Mesenchymal stem cell (in vitro differentiated cells and primary cell): ENCODE results near the gene ZNF524.

Experiments used
- DNase-seq: peaks from one replicate; pipeline ENCODE4 v3.0.0-alpha.2; 2013
- H2AFZ ChIP-seq: one replicate; pipeline ENCODE4 v1.6.1; 2013; ENCODE audit warnings: low read depth, mild to moderate bottlenecking, control low read depth, inconsistent platforms, low read length, moderate library complexity
- H2AK5ac ChIP-seq: 2 replicates; pipeline ENCODE4 v1.6.1; 2013; ENCODE audit warnings: low read length, moderate library complexity, mild to moderate bottlenecking, inconsistent platforms; ENCODE audit not compliant: severe bottlenecking
- H2BK120ac ChIP-seq: one replicate; pipeline ENCODE4 v1.6.1; 2013; ENCODE audit warnings: low read depth, mild to moderate bottlenecking, inconsistent platforms, low read length, moderate library complexity
- H2BK12ac ChIP-seq, 2 experiments: one replicate each; pipeline ENCODE4 v1.6.1; 2013; ENCODE audit warnings: inconsistent platforms in 2 of 2, low read length in 2 of 2, mild to moderate bottlenecking in 2 of 2, moderate library complexity in 2 of 2, control low read depth in 1 of 2
- H2BK15ac ChIP-seq: one replicate; pipeline ENCODE4 v1.6.1; 2013; ENCODE audit warnings: mild to moderate bottlenecking, low read depth, inconsistent platforms; ENCODE audit not compliant: poor library complexity, severe bottlenecking
- H2BK5ac ChIP-seq: 2 replicates; pipeline ENCODE4 v1.6.1; 2013; ENCODE audit warnings: low read depth, mild to moderate bottlenecking, low read length, control low read depth, inconsistent platforms; ENCODE audit not compliant: poor library complexity, severe bottlenecking
- H3K14ac ChIP-seq, 2 experiments: one replicate each; pipeline ENCODE4 v1.6.1; 2013; ENCODE audit warnings: inconsistent platforms in 2 of 2, low read length in 2 of 2, control low read depth in 1 of 2, mild to moderate bottlenecking in 1 of 2, moderate library complexity in 1 of 2
- H3K18ac ChIP-seq, 2 experiments: one replicate each; pipeline ENCODE4 v1.6.1; 2013; ENCODE audit warnings: inconsistent platforms in 2 of 2, low read length in 2 of 2, control low read depth in 1 of 2, low read depth in 1 of 2, mild to moderate bottlenecking in 1 of 2
- H3K23ac ChIP-seq, 2 experiments: one replicate each; pipeline ENCODE4 v1.6.1; 2013; ENCODE audit warnings: inconsistent platforms in 2 of 2, low read length in 2 of 2, mild to moderate bottlenecking in 2 of 2, moderate library complexity in 2 of 2, control low read depth in 1 of 2
- H3K27ac ChIP-seq: 2 replicates; pipeline ENCODE4 v1.5.1; 2013; ENCODE audit warnings: mild to moderate bottlenecking, moderate library complexity, low read length, control low read depth, inconsistent platforms; ENCODE audit not compliant: poor library complexity, severe bottlenecking
- H3K27me3 ChIP-seq, 2 experiments: 2 replicates each; pipeline versions ENCODE4 v1.6.1 to v1.7.0; 2013; ENCODE audit warnings: low read length in 2 of 2, mild to moderate bottlenecking in 2 of 2, moderate library complexity in 2 of 2, control low read depth in 1 of 2, inconsistent platforms in 1 of 2; ENCODE audit not compliant: control insufficient read depth in 1 of 2, insufficient read depth in 1 of 2
- H3K36me3 ChIP-seq, 2 experiments: 2 replicates each; pipeline versions ENCODE4 v1.6.1 to v1.7.0; 2013; ENCODE audit warnings: low read length in 2 of 2, control low read depth in 1 of 2, inconsistent platforms in 1 of 2, low read depth in 1 of 2, mild to moderate bottlenecking in 1 of 2; ENCODE audit not compliant: insufficient read depth in 2 of 2, control insufficient read depth in 1 of 2
- H3K4ac ChIP-seq, 2 experiments: one replicate each; pipeline ENCODE4 v1.6.1; 2013; ENCODE audit warnings: inconsistent platforms in 2 of 2, low read length in 2 of 2, mild to moderate bottlenecking in 2 of 2, moderate library complexity in 2 of 2, control low read depth in 1 of 2, low read depth in 1 of 2
- H3K4me1 ChIP-seq: 2 replicates; pipeline ENCODE4 v1.6.1; 2013; ENCODE audit warnings: low read depth, low read length, control low read depth; ENCODE audit not compliant: control insufficient read depth, insufficient read depth
- H3K4me2 ChIP-seq: 2 replicates; pipeline ENCODE4 v1.6.1; 2013; ENCODE audit warnings: low read length, mild to moderate bottlenecking, inconsistent platforms; ENCODE audit not compliant: poor library complexity, severe bottlenecking
- H3K4me3 ChIP-seq, 2 experiments: 2 replicates each; pipeline versions ENCODE4 v1.5.1 to v1.7.0; 2013; ENCODE audit warnings: low read length in 2 of 2, mild to moderate bottlenecking in 2 of 2, control low read depth in 1 of 2, low read depth in 1 of 2; ENCODE audit not compliant: insufficient read depth in 1 of 2
- H3K79me1 ChIP-seq: replicated peaks from 2 replicates; pipeline ENCODE4 v1.6.1; 2013; ENCODE audit warnings: mild to moderate bottlenecking, control low read depth, low read length, inconsistent platforms; ENCODE audit not compliant: poor library complexity, severe bottlenecking
- H3K9ac ChIP-seq: 2 replicates; pipeline ENCODE4 v1.7.0; 2013; ENCODE audit warnings: mild to moderate bottlenecking, low read length, moderate library complexity
- H3K9me3 ChIP-seq: 2 replicates; pipeline ENCODE4 v1.7.0; 2013; ENCODE audit warnings: mild to moderate bottlenecking, low read length; ENCODE audit not compliant: control insufficient read depth
- H4K8ac ChIP-seq: one replicate; pipeline ENCODE4 v1.6.1; 2013; ENCODE audit warnings: inconsistent platforms, mild to moderate bottlenecking, low read length, moderate library complexity
- H4K91ac ChIP-seq: one replicate; pipeline ENCODE4 v1.6.1; 2013; ENCODE audit warnings: mild to moderate bottlenecking, low read length, inconsistent platforms
- WGBS: methylation state at CpG from one replicate; pipeline ENCODE4 v1.1.7; 2013; ENCODE audit warnings: mixed read lengths; 5-methylcytosine and 5-hydroxymethylcytosine counted together

The ZNF524 gene

DNA sequence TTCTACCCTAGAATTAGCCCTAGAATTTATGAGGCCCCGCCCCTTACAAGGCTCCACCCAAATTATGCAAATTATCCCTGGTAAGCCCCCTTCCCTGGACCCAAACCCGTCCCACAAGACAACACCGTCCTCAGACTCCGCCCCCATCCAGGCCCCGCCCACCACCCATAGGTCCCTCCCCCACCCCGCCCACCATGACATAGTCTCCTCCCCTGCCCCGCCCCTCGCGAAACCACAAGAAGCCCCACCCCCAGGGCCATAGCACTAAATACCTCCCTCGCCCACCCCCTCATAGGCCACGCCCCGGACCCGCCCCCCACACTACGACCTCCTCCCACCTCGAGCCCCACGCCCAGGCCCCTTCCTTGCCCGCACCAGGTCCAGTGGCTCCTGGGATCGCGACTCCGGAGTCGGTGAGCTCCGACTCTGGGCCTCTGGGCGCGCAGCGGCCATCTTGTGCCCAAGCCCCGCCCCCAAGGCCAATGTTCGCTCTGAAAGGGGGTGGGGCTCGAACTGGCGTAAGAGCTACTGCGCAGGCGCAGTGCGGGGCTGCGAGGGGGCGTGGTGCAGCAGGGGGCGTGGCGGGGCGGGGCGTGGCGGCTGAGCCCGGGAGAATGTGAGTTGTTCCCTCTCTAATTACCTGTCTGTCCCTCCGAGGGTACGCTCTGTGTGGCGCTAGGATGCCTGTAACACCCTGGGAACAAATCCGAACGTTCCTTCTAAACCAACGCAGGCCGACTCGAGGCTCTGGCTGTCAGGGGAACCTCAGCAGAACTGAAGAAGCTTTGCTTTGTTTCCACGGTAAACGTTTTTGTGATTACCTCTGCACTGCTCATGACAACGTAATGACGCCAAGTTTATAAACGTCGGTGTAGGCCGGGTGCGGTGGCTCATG lies 24.3 kb downstream of the ZNF524 start, which contains the start of gene ZNF784:
ZNF784 (minus strand) TSS at position 458 of the 895 bp plus-strand sequence; CDS start at position 453, 5 bp downstream.
- no peaks in the 10 kb centered on the region for H3K27me3 ChIP-seq
- peak; percentile 90 for DNase-seq
- H2BK15ac ChIP-seq: no peak within 1 kb of the TSS
- H3K9ac ChIP-seq: peak within 1 kb of the TSS; percentile 89
- H2BK5ac ChIP-seq: no peak within 1 kb of the TSS
- peak within 1 kb of the TSS; percentile 91 for H3K27ac ChIP-seq
- H3K4me2 ChIP-seq: peak within 1 kb of the TSS; percentile 74
- peak within 1 kb of the TSS; percentile 96 for H4K91ac ChIP-seq
- WGBS: 2% methylated on average over 53 of the region's 56 CpGs
- peak within 1 kb of the TSS in 1 of 2 experiments; percentile 26 for H3K14ac ChIP-seq
- H3K18ac ChIP-seq: peak within 1 kb of the TSS; percentile 78 to 97
- peak within 1 kb of the TSS in 1 of 2 experiments; percentile 88 for H3K4ac ChIP-seq
- H3K4me3 ChIP-seq: peak within 1 kb of the TSS; percentile 83 to 91
- no peak within 1 kb of the TSS for H3K23ac ChIP-seq
- no peak within 1 kb of the TSS for H2BK12ac ChIP-seq
- H2AFZ ChIP-seq: peak within 1 kb of the TSS; percentile 96
- H3K36me3 ChIP-seq: peaks cover 8 to 27% of the 10 kb centered on the region in 2 experiments
- peaks cover 17% of the 10 kb centered on the region for H3K79me1 ChIP-seq
- H3K9me3 ChIP-seq: no peaks in the 10 kb centered on the region
- peaks cover 7% of the 10 kb centered on the region for H3K4me1 ChIP-seq
- H2BK120ac ChIP-seq: peak within 1 kb of the TSS; percentile 97
- peak within 1 kb of the TSS; percentile 96 for H4K8ac ChIP-seq
- H2AK5ac ChIP-seq: peak within 1 kb of the TSS; percentile 43

- H2BK12ac ChIP-seq: no peak overlapping the region
- no peak overlapping the region for H2BK5ac ChIP-seq
- no peak overlapping the region for H3K23ac ChIP-seq
- H3K79me1 ChIP-seq: peaks cover 17% of the 10 kb centered on the region
- DNase-seq: no peak
- H3K27ac ChIP-seq: no peak overlapping the region
- peak overlapping the region; percentile 50 to 91 for H3K4me3 ChIP-seq
- H4K91ac ChIP-seq: no peak overlapping the region
- peak overlapping the region; percentile 96 for H2AFZ ChIP-seq
- H3K18ac ChIP-seq: no peak overlapping the region
- H4K8ac ChIP-seq: no peak overlapping the region
- H3K14ac ChIP-seq: peak overlapping the region in 1 of 2 experiments; percentile 26
- H2BK120ac ChIP-seq: no peak overlapping the region
- H3K27me3 ChIP-seq: no peaks in the 10 kb centered on the region
- H2AK5ac ChIP-seq: no peak overlapping the region
- H3K4ac ChIP-seq: no peak overlapping the region
- WGBS: 68% methylated on average over 11 of the region's 11 CpGs
- peak overlapping the region; percentile 89 for H3K9ac ChIP-seq
- peaks cover 7% of the 10 kb centered on the region for H3K4me1 ChIP-seq
- H3K4me2 ChIP-seq: peak overlapping the region; percentile 74
- H3K36me3 ChIP-seq: peaks cover 8 to 27% of the 10 kb centered on the region in 2 experiments
- H2BK15ac ChIP-seq: no peak overlapping the region
- no peaks in the 10 kb centered on the region for H3K9me3 ChIP-seq
Measured at GRCh38 chr19:55625004-55625326, 24.9 kb downstream of the ZNF524 start.

DNA sequence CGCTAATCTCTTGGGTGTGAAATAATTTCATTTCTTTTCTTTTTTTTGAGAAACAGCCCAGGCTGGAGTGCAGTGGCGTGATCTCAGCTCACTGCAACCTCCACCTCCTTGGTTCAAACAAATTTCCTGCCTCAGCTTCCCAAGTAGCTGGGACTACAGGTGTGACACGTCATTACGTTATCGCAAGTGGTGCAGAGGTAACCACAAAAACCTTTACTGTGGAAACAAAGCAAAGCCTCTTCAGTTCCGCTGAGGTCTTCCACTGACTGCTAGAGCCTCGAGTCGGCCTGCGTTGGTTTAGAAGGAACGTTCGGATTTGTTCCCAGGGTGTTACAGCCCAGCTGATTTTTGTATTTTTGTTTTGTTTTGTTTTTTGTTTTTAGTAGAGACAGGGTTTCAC lies 26.3 kb downstream of the ZNF524 start:
- H3K4me2 ChIP-seq: no peak overlapping the region
- H3K79me1 ChIP-seq: peaks cover 13% of the 10 kb centered on the region
- no peak overlapping the region for H2AFZ ChIP-seq
- no peak overlapping the region for H2BK12ac ChIP-seq
- H3K23ac ChIP-seq: no peak overlapping the region
- no peak for DNase-seq
- H3K14ac ChIP-seq: no peak overlapping the region
- H3K36me3 ChIP-seq: peaks cover under 1 to 15% of the 10 kb centered on the region in 2 experiments
- 91% methylated on average over 11 of the region's 11 CpGs for WGBS
- H2BK120ac ChIP-seq: no peak overlapping the region
- H2BK15ac ChIP-seq: no peak overlapping the region
- no peak overlapping the region for H3K4me3 ChIP-seq
- no peaks in the 10 kb centered on the region for H3K9me3 ChIP-seq
- no peaks in the 10 kb centered on the region for H3K27me3 ChIP-seq
- no peak overlapping the region for H4K8ac ChIP-seq
- H3K27ac ChIP-seq: no peak overlapping the region
- peaks cover 7% of the 10 kb centered on the region for H3K4me1 ChIP-seq
- H3K4ac ChIP-seq: no peak overlapping the region
- no peak overlapping the region for H2AK5ac ChIP-seq
- no peak overlapping the region for H3K9ac ChIP-seq
- H2BK5ac ChIP-seq: no peak overlapping the region
- no peak overlapping the region for H3K18ac ChIP-seq
- no peak overlapping the region for H4K91ac ChIP-seq

GRCh38 chr19:55632463-55632834 lies 32.4 kb downstream of the ZNF524 start:
- Histone ChIP-seq H2BK120ac (no peak overlapping the region), H3K27ac (no peak overlapping the region), H2BK12ac (no peak overlapping the region), H3K23ac (no peak overlapping the region), H2AFZ (peak overlapping the region; percentile 72), H3K36me3 (no peaks in the 10 kb centered on the region), H4K8ac (peak overlapping the region; percentile 97), H2BK15ac (no peak overlapping the region), H3K4ac (peak overlapping the region in 1 of 2 experiments; percentile 57), H3K4me2 (no peak overlapping the region), H3K4me1 (peaks cover 24% of the 10 kb centered on the region), H4K91ac (peak overlapping the region; percentile 52), H3K79me1 (peaks cover 9% of the 10 kb centered on the region), H3K27me3 (no peaks in the 10 kb centered on the region), H3K9me3 (no peaks in the 10 kb centered on the region), H3K9ac (peak overlapping the region; percentile 61), H2AK5ac (no peak overlapping the region), H3K18ac (no peak overlapping the region), H3K4me3 (no peak overlapping the region), H2BK5ac (no peak overlapping the region), H3K14ac (no peak overlapping the region)
- WGBS: 100% methylated on average over 1 of the region's 3 CpGs
- DNase-seq: peak; percentile 94
